Spleen (tissue), 7 donors: ENCODE data around the gene MUTYH.

ENCODE experiments used
- POLR2A ChIP-seq, 3 donors: fragments of 450-650 bp; IDR thresholded peaks; one replicate each; pipeline ENCODE4 v1.5.1; 2017; ENCODE audit warnings: antibody characterized with exemption in 3 of 3, mild to moderate bottlenecking in 1 of 3
- POLR2AphosphoS5 ChIP-seq, 3 donors: sonication (generic); formaldehyde crosslinking; IDR thresholded peaks; one replicate each; pipeline ENCODE4 v1.5.1; 2017; ENCODE audit warnings: antibody characterized with exemption in 3 of 3
- TF ChIP-seq, protein P1 (sequence below), 11 experiments: fragments of 200-600 bp in 7 of 11; fragments of 450-650 bp in 4 of 11; sonication (generic) in 4 of 11; IDR thresholded peaks in 8 of 11; conservative IDR thresholded peaks in 3 of 11; 1 replicate in 7 of 11; 2 replicates in 4 of 11; pipeline versions ENCODE4 v1.4.0 to v1.8.0; 2016 to 2021; ENCODE audit warnings: antibody characterized with exemption in 11 of 11, inconsistent platforms in 4 of 11, mild to moderate bottlenecking in 1 of 11
- donor health status: DM: no; HTN: no; CAD: no; lungs with moderate emphysema.
- donor health status: DM: no; HTN: no; CAD: no.
- donor health status: DM: no; HTN: no; CAD: no.

DNA sequence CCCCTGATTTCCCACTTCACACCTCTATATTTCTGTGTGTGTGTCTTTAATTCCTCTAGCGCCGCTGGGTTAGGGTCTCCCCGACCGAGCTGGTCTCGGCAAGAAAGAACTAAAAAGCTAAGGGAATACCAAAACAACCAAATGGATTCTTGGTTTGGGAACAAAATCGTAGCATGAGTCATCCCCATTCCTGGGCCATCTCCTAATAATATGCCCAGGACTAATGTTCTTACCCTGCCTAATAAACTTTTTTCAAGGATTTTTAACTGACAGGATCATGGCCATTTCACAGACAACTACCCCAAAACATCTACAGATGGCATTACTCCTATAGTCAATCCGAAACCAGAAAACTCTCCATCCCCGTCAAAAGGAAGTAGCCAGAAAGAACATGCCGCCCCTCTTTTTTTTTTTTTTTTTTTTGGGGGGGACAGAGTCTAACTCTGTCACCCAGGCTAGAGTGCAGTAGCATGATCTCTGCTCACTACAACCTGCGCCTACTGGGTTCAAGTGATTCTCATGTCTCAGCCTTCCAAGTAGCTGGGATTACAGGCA lies 17.7 kb downstream of the MUTYH start:
- TF ChIP-seq POLR2A (IDR thresholded peaks at IDR 0.05) (no peak), POLR2AphosphoS5 (IDR thresholded peaks at IDR 0.05) (no peak)
- TF ChIP-seq, protein P1, sequence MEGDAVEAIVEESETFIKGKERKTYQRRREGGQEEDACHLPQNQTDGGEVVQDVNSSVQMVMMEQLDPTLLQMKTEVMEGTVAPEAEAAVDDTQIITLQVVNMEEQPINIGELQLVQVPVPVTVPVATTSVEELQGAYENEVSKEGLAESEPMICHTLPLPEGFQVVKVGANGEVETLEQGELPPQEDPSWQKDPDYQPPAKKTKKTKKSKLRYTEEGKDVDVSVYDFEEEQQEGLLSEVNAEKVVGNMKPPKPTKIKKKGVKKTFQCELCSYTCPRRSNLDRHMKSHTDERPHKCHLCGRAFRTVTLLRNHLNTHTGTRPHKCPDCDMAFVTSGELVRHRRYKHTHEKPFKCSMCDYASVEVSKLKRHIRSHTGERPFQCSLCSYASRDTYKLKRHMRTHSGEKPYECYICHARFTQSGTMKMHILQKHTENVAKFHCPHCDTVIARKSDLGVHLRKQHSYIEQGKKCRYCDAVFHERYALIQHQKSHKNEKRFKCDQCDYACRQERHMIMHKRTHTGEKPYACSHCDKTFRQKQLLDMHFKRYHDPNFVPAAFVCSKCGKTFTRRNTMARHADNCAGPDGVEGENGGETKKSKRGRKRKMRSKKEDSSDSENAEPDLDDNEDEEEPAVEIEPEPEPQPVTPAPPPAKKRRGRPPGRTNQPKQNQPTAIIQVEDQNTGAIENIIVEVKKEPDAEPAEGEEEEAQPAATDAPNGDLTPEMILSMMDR (IDR thresholded peaks at IDR 0.05 in 8 of 11, conservative IDR thresholded peaks at IDR 0.05 in 3 of 11), result no peak
